Calu3 (cell line): Measurements from ENCODE around the gene SPATS2. TPM values are rescaled to one million over a fixed set of nuclear protein-coding genes. Genes with fewer than 3 reads are reported as not detected.

Experiments used
- BruUV-seq: library from RNA; stranded (reverse); fragments of 400-500 nt; replicated peaks from 2 replicates; lab custom pipeline; 2021; lab: Mats Ljungman, UMichigan
- CTCF ChIA-PET: fragments of 300-600 bp; sonication (Branson Sonifier 250); formaldehyde crosslinking; loops from one replicate; lab custom pipeline; 2022; ENCODE audit warnings: antibody characterized with exemption; lab: Charles Lee
- DNase-seq: peaks from one replicate; pipeline ENCODE4 v3.0.0; 2022
- H3K27ac Mint-ChIP-seq: one replicate; pipeline ENCODE4 v1.8.0; 2022; ENCODE audit warnings: mixed read lengths; ENCODE audit not compliant: unreplicated experiment
- H3K27me3 Mint-ChIP-seq: one replicate; pipeline ENCODE4 v1.8.0; 2022; ENCODE audit warnings: mixed read lengths; ENCODE audit not compliant: unreplicated experiment
- H3K36me3 Mint-ChIP-seq: one replicate; pipeline ENCODE4 v1.8.0; 2022; ENCODE audit warnings: mild to moderate bottlenecking, moderate library complexity, mixed read lengths; ENCODE audit not compliant: insufficient read depth, unreplicated experiment
- H3K4me1 Mint-ChIP-seq: one replicate; pipeline ENCODE4 v1.8.0; 2022; ENCODE audit warnings: mild to moderate bottlenecking, low read depth, mixed read lengths; ENCODE audit not compliant: unreplicated experiment
- H3K4me3 Mint-ChIP-seq: one replicate; pipeline ENCODE4 v1.8.0; 2022; ENCODE audit warnings: mild to moderate bottlenecking, low read depth, moderate library complexity, mixed read lengths; ENCODE audit not compliant: unreplicated experiment
- H3K9me3 Mint-ChIP-seq: one replicate; pipeline ENCODE4 v1.8.0; 2022; ENCODE audit warnings: low read depth, mixed read lengths; ENCODE audit not compliant: unreplicated experiment
- CTCF ChIP-seq: fragments of 200-600 bp; IDR thresholded peaks from one replicate; pipeline ENCODE4 v1.8.0; 2022; ENCODE audit warnings: antibody characterized with exemption; ENCODE audit not compliant: unreplicated experiment
- intact Hi-C: fragments of 100-400 bp; cut with micrococcal nuclease; formaldehyde crosslinking; loops from one replicate; pipeline ENCODE4 v1.10.0; 2022; ENCODE audit not compliant: unreplicated experiment
- total RNA-seq: library from RNA; stranded (reverse); gene quantifications from 2 replicates; pipeline ENCODE4 v1.2.3, GENCODE V29; 2022

Gene SPATS2
- total RNA-seq, 1 experiment from 2014 or later = 23.2 TPM

DNA sequence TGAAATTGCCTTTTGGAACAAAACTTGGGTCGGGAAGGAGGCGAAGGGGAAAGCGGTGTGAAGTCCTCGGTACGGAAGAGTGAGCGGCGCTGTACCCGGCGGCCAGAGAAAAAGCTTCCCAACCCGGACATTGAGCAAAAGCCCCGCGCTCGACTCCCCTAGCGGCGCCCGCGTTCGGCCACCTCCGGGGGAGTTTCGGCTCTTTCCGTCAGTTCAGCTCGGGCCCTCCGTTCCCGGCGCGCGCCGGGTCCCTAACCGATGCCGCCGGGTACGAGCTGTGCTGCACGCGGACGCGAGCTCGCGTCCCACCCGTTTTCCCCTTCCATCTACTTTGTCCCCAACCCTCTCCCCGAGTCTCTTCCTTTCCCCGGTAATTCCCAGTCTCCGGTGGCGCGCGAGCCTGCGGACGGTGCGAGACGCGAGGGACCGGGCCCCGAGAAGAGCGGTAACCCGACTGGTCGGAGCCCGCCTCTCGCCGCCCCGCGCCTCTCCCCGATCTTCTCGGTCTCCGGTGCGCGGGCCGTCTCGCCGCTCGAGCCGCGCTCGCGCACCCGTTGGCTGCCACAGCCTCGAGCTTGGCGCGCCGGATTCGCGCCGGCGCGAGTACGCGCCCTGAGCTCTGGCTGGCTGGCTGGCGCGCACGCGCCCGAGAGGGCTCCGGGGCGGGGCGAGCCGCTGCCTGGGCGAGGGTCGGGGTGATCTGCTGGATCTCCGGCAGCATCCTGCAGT, 446 bp upstream of the SPATS2 start:
- intact Hi-C loops = no loop called here
- BruUV-seq = TSS peak; percentile 92

DNA sequence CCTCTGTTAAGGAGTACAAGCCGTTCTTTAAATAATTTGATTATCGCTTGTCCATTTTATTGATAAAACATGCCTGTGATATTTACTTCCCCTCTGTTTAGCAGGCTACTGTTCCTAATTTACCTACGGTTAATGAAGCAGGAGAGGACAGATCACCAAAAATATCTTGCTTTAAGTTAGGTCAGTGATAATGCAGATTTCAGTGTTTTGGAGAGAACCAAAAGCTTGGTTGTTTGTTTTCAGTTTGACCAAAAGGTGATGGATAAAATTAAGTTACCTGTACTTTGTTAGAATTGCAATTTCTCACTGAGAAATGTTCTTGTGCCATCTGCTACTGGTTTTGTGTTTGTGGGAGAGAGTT, 958 bp downstream of the SPATS2 start:
- H3K27ac Mint-ChIP-seq = peak overlapping the region; percentile 68
- no TSS peak for BruUV-seq
- intact Hi-C loops = no loop called here
- peaks cover 24% of the 10 kb centered on the region for H3K36me3 Mint-ChIP-seq
- no peak for DNase-seq
- no peaks in the 10 kb centered on the region for H3K27me3 Mint-ChIP-seq
- TF ChIP-seq CTCF = no peak
- H3K4me3 Mint-ChIP-seq = peak overlapping the region; percentile 80
- H3K9me3 Mint-ChIP-seq = no peaks in the 10 kb centered on the region
- CTCF ChIA-PET = no interaction called here
- H3K4me1 Mint-ChIP-seq = no peaks in the 10 kb centered on the region

More for the DNA sequence above, 446 bp upstream of the SPATS2 start:
- Mint-ChIP-seq H3K27me3 (no peaks in the 10 kb centered on the region), H3K27ac (peak overlapping the region; percentile 68), H3K9me3 (no peaks in the 10 kb centered on the region), H3K4me3 (peak overlapping the region; percentile 80), H3K4me1 (no peaks in the 10 kb centered on the region), H3K36me3 (peaks cover 24% of the 10 kb centered on the region)
- CTCF ChIA-PET = interaction anchor here (0.7 to 1.8 kb wide), 6 partner anchors 9 to 213 kb away, joined by 3 to 8 read pairs (median 4); no protein-coding TSS in a partner anchor
- peak; percentile 2 for TF ChIP-seq CTCF
- DNase-seq = peak; percentile 91

GRCh38 chr12:49369411-49370145, 2.3 kb downstream of the SPATS2 start:
- peak; percentile 28 for DNase-seq
- no peaks in the 10 kb centered on the region for H3K9me3 Mint-ChIP-seq
- CTCF ChIA-PET = no interaction called here
- no TSS peak for BruUV-seq
- TF ChIP-seq CTCF = no peak
- no peaks in the 10 kb centered on the region for H3K4me1 Mint-ChIP-seq
- H3K27ac Mint-ChIP-seq = no peak overlapping the region
- H3K4me3 Mint-ChIP-seq = no peak overlapping the region
- no peaks in the 10 kb centered on the region for H3K27me3 Mint-ChIP-seq
- intact Hi-C loops = no loop called here
- H3K36me3 Mint-ChIP-seq = peaks cover 24% of the 10 kb centered on the region

DNA sequence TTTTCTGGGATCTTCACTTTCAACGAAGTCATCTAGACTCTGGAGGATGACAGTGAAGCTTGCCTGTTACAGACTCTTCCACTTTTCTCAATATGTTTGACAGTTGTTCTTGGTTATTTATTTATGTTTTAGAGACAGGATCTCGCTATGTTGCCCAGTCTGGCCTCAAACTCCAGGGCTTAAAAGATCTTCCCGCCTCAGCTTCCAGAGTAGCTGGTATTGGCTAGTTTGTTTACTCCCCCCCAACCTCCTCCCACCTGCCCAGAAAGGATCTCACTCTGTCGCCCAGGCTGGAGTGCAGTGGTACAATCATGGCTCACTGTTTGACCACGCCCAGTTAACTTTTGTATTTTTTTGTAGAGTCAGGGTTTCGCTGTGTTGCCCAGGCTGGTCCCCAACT, 3.3 kb downstream of the SPATS2 start:
- no TSS peak for BruUV-seq
- no peak for DNase-seq
- H3K27me3 Mint-ChIP-seq = no peaks in the 10 kb centered on the region
- no peak overlapping the region for H3K27ac Mint-ChIP-seq
- peaks cover 24% of the 10 kb centered on the region for H3K36me3 Mint-ChIP-seq
- H3K4me1 Mint-ChIP-seq = no peaks in the 10 kb centered on the region
- CTCF ChIA-PET = no interaction called here
- intact Hi-C loops = no loop called here
- no peak overlapping the region for H3K4me3 Mint-ChIP-seq
- no peak for TF ChIP-seq CTCF
- no peaks in the 10 kb centered on the region for H3K9me3 Mint-ChIP-seq
